ENCODE data around the gene IPO5. TPM values are rescaled to one million over a fixed set of nuclear protein-coding genes. Genes with fewer than 3 reads are reported as not detected.

Gene IPO5
- total RNA-seq (2014; rRNA removed; shearing (Covaris generic)) = 65.3 and 88.4 TPM in 2 replicates

- no peak for DNase-seq (ENCODE audit: low spot score)
Observed at GRCh38 chr13:97953376-97953970, at the start of gene IPO5. Gene IPO5, plus strand, starts transcription at chr13:97953675. Its CDS starts 23,022 bp downstream, at chr13:97976697.

GRCh38 chr13:97904059-97904458, 49.4 kb upstream of the IPO5 start:
- no peak for DNase-seq (ENCODE audit: low spot score)

- no peak for DNase-seq (ENCODE audit: low spot score)
Observed at GRCh38 chr13:97905517-97905916, 48.0 kb upstream of the IPO5 start.

GRCh38 chr13:97911311-97912138, 42.0 kb upstream of the IPO5 start:
- peak; percentile 3 for DNase-seq (ENCODE audit: low spot score)

GRCh38 chr13:97912139-97912535, 41.3 kb upstream of the IPO5 start:
- DNase-seq (ENCODE audit: low spot score) = no peak

- no peak for DNase-seq (ENCODE audit: low spot score)
Observed at GRCh38 chr13:97913206-97913605, 40.3 kb upstream of the IPO5 start.

GRCh38 chr13:97914540-97914939, 38.9 kb upstream of the IPO5 start:
- no peak for DNase-seq (ENCODE audit: low spot score)

- no peak for DNase-seq (ENCODE audit: low spot score)
Observed at GRCh38 chr13:97921176-97921816, 32.2 kb upstream of the IPO5 start.

GRCh38 chr13:97928301-97928700, 25.2 kb upstream of the IPO5 start:
- no peak for DNase-seq (ENCODE audit: low spot score)

GRCh38 chr13:97932036-97932435, 21.4 kb upstream of the IPO5 start:
- DNase-seq (ENCODE audit: low spot score) = no peak

GRCh38 chr13:97932647-97933046, 20.8 kb upstream of the IPO5 start:
- no peak for DNase-seq (ENCODE audit: low spot score)

- DNase-seq (ENCODE audit: low spot score) = no peak
Observed at GRCh38 chr13:97933776-97934175, 19.7 kb upstream of the IPO5 start.

GRCh38 chr13:97934590-97934989, 18.9 kb upstream of the IPO5 start:
- no peak for DNase-seq (ENCODE audit: low spot score)

- DNase-seq (ENCODE audit: low spot score) = no peak
Observed at GRCh38 chr13:97935071-97935470, 18.4 kb upstream of the IPO5 start.

- DNase-seq (ENCODE audit: low spot score) = no peak
Observed at GRCh38 chr13:97936036-97936435, 17.4 kb upstream of the IPO5 start.

- DNase-seq (ENCODE audit: low spot score) = no peak
Observed at GRCh38 chr13:97938706-97939475, 14.6 kb upstream of the IPO5 start.

- peak; percentile 36 for DNase-seq (ENCODE audit: low spot score)
Observed at GRCh38 chr13:97944396-97945029, 9.0 kb upstream of the IPO5 start.

GRCh38 chr13:97945342-97945741, 8.1 kb upstream of the IPO5 start:
- DNase-seq (ENCODE audit: low spot score) = no peak

- no peak for DNase-seq (ENCODE audit: low spot score)
Observed at GRCh38 chr13:97945792-97946419, 7.6 kb upstream of the IPO5 start.

GRCh38 chr13:97946951-97947588, 6.4 kb upstream of the IPO5 start:
- DNase-seq (ENCODE audit: low spot score) = peak; percentile 11

GRCh38 chr13:97948041-97948440, 5.4 kb upstream of the IPO5 start:
- no peak for DNase-seq (ENCODE audit: low spot score)
